Transverse colon (tissue), 4 donors: ENCODE data around the gene LCMT1. TPM values are rescaled to one million over a fixed set of nuclear protein-coding genes. Genes with fewer than 3 reads are reported as not detected.
A peak's percentile ranks its signal among the peaks of the same experiment; 100 is the strongest.

Source experiments
- DNase-seq: peaks from one replicate; pipeline ENCODE4 v3.0.0-alpha.2; 2019
- H3K27ac ChIP-seq, 4 donors: fragments of 200-600 bp; sonication (generic); 2 replicates each; pipeline ENCODE4 v1.5.1; 2016 to 2018; ENCODE audit warnings: inconsistent platforms in 4 of 4
- H3K27me3 ChIP-seq: fragments of 200-600 bp; sonication (generic); 2 replicates; pipeline ENCODE4 v1.5.1; 2017; ENCODE audit warnings: inconsistent platforms
- H3K36me3 ChIP-seq, 4 donors: fragments of 200-600 bp; sonication (generic); 2 replicates each; pipeline ENCODE4 v1.5.1; 2017 to 2019; ENCODE audit warnings: inconsistent platforms in 4 of 4
- H3K4me1 ChIP-seq, 4 donors: fragments of 200-600 bp; sonication (generic); 2 replicates each; pipeline ENCODE4 v1.5.1; 2017 to 2020; ENCODE audit warnings: inconsistent platforms in 4 of 4
- H3K4me3 ChIP-seq, 4 donors: fragments of 200-600 bp; sonication (generic); 1 replicate in 1 of 4; 2 replicates in 3 of 4; pipeline versions ENCODE4 v1.5.1 to v1.6.1; 2017 to 2019; ENCODE audit warnings: inconsistent platforms in 4 of 4
- H3K9me3 ChIP-seq, 2 donors: fragments of 200-600 bp; sonication (generic); 2 replicates each; pipeline ENCODE4 v1.5.1; 2017 to 2019; ENCODE audit warnings: inconsistent platforms in 2 of 2
- CTCF ChIP-seq, 5 experiments: fragments of 200-600 bp in 3 of 5; fragments of 450-650 bp in 2 of 5; sonication (generic) in 3 of 5; IDR thresholded peaks; 1 replicate in 2 of 5; 2 replicates in 3 of 5; pipeline ENCODE4 v1.5.1; 2016 to 2017; ENCODE audit warnings: antibody characterized with exemption in 5 of 5, inconsistent platforms in 3 of 5, mild to moderate bottlenecking in 2 of 5, moderate library complexity in 1 of 5
- EP300 ChIP-seq: sonication (generic); formaldehyde crosslinking; IDR thresholded peaks from one replicate; pipeline ENCODE4 v1.6.1; 2017; ENCODE audit warnings: antibody characterized with exemption, low read depth
- POLR2A ChIP-seq: fragments of 450-650 bp; IDR thresholded peaks from one replicate; pipeline ENCODE4 v1.6.1; 2016; ENCODE audit warnings: antibody characterized with exemption, mild to moderate bottlenecking, moderate library complexity
- POLR2AphosphoS5 ChIP-seq, 3 donors: sonication (generic); formaldehyde crosslinking; IDR thresholded peaks; one replicate each; pipeline ENCODE4 v1.6.1; 2016; ENCODE audit warnings: antibody characterized with exemption in 3 of 3
- WGBS, 2 donors: methylation state at CpG; one replicate each; pipeline ENCODE4 v1.1.5; 2018; ENCODE audit warnings: low coverage in 1 of 2; 5-methylcytosine and 5-hydroxymethylcytosine counted together
- in situ Hi-C, 4 donors: fragments of 200-750 bp; cut with MboI; loops; one replicate each; pipeline versions ENCODE4 v1.15.0 to v1.15.1; 2017; ENCODE audit warnings: low sequenced_read_pairs in 3 of 4, low pct_ligation_motif_present in 1 of 4, low pct_unique_long_range_greater_than_20kb in 1 of 4
- intact Hi-C: fragments of 100-400 bp; cut with DNase I; formaldehyde crosslinking; loops from one replicate; pipeline ENCODE4 v1.15.1; 2023; ENCODE audit warnings: low total_unique reads
- total RNA-seq, 4 donors: library from RNA; depleted of rRNA; stranded (reverse); fragments of >200 nt; gene quantifications; one replicate each; pipeline ENCODE4 v1.1.0, GENCODE V29; 2016

The LCMT1 gene
- total RNA-seq, 4 donors from 2014 or later = 23.5 to 53.7 (median 43.6) TPM

DNA sequence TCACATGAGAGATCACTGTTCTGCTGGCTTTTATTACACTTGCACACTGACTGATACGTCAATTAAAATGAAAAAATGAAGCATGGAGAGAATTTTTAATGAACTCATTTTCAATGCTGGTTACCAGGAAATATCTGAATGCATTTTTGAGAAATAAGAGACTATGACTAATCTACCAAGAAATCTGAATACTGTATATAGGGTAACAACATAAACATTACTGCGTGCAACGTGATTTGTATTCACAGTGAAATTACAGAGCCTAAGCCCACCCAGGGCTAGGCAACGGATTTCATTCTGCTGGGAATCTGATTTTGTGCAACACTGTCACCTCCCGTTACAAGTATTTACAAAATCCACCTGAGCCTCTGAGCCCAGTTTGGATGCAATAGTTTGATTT, 23.8 kb upstream of the LCMT1 start:
- intact Hi-C loops (no loop called here), in situ Hi-C loops (no loop called here)
- 63 to 90% methylated on average over 4 to 5 of the region's 5 CpGs for WGBS, 2 donors
- Histone ChIP-seq H3K27ac (no peak overlapping the region), H3K27me3 (no peaks in the 10 kb centered on the region), H3K4me1 (peaks cover 0 to 11% (median 6%) of the 10 kb centered on the region in 4 donors), H3K36me3 (no peaks in the 10 kb centered on the region), H3K4me3 (no peak overlapping the region), H3K9me3 (no peaks in the 10 kb centered on the region)
- DNase-seq = no peak
- TF ChIP-seq EP300 (no peak), POLR2AphosphoS5 (IDR thresholded peaks at IDR 0.05) (no peak), CTCF (IDR thresholded peaks at IDR 0.05) (no peak), POLR2A (no peak)

DNA sequence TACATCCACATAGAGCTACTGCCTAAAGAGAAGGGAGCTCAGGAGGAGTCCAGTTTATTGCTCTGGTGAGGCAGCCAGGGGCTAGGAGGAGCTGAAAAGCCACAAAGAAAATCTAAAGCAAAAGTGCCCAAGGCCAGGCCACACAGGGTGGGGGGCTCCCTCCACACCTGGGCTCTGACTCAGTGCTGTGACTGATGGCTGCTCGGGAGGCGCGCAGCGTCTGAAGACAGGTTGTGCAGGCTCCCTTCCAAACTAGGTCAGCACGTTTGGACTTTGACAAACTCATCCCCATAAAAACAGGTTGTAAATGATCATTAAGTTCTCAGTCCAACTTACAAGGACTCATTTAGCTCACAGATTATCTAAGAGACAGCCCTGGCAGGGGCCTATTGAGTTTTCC, 22.2 kb upstream of the LCMT1 start:
- Histone ChIP-seq H3K27me3 (no peaks in the 10 kb centered on the region), H3K9me3 (no peaks in the 10 kb centered on the region), H3K27ac (peak overlapping the region in 2 of 4 donors; percentile 11 to 14), H3K36me3 (no peaks in the 10 kb centered on the region), H3K4me3 (no peak overlapping the region), H3K4me1 (peaks cover 0 to 11% (median 6%) of the 10 kb centered on the region in 4 donors)
- in situ Hi-C loops (no loop called here), intact Hi-C loops (no loop called here)
- DNase-seq = peak; percentile 81
- 48% methylated on average over 5 of the region's 5 CpGs; no CpG with 5 or more reads in 1 of the 2 donors for WGBS, 2 donors
- TF ChIP-seq POLR2AphosphoS5 (IDR thresholded peaks at IDR 0.05) = peak in 1 of 3 donors; percentile 28
- TF ChIP-seq CTCF (IDR thresholded peaks at IDR 0.05) = peak in 1 of 5 experiments; percentile 13
- TF ChIP-seq EP300 = no peak
- TF ChIP-seq POLR2A = no peak

GRCh38 chr16:25092441-25092840, 19.1 kb upstream of the LCMT1 start:
- TF ChIP-seq EP300 (no peak), POLR2A (no peak), CTCF (IDR thresholded peaks at IDR 0.05) (no peak), POLR2AphosphoS5 (IDR thresholded peaks at IDR 0.05) (no peak)
- Histone ChIP-seq H3K27ac (no peak overlapping the region), H3K4me1 (peaks cover 0 to 11% (median 6%) of the 10 kb centered on the region in 4 donors), H3K36me3 (no peaks in the 10 kb centered on the region), H3K27me3 (no peaks in the 10 kb centered on the region), H3K9me3 (no peaks in the 10 kb centered on the region), H3K4me3 (no peak overlapping the region)
- 90% methylated on average over 8 of the region's 10 CpGs; no CpG with 5 or more reads in 1 of the 2 donors for WGBS, 2 donors
- in situ Hi-C loops = no loop called here
- intact Hi-C loops = no loop called here
- DNase-seq = no peak

DNA sequence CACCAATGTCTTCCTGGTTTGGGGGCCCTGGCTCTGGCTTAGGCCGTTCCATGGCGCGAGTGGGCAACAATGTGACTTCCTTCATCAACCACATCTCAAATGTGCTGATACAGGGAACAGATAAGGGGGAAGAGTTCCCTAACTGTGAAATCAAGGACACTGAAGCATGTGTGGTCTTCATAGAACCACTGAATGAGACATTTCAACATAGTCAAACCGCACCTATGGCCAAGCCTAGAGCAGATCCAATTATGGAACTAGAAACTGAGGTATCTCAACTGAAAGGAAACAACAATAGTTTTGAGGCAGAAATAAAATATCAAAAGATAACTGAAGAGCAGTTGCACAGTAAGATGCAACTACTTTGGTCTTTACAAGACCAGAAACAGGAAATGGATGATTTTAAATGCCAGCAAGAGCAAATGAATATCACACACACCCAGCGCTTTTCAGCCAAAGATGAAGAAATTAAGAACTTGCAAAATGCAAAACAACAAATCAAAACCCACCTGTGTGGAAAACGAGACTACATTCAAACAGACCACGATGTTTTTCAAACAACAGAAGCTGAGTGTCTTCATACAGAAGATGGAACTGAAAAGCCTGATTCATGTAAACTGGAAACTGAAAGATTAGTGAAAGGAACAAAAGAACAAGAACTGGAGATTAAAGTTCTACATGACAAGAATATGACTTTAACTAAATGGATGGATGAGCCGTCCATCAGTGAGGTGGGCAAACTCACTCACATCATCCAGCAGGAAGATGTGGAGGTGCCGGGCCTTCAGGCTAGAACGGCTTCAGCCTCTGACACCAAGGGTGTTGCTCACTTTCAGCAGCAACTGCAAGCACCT, 18.1 kb upstream of the LCMT1 start:
- in situ Hi-C loops = no loop called here

More for the DNA sequence above, 18.1 kb upstream of the LCMT1 start:
- Histone ChIP-seq H3K9me3 (no peaks in the 10 kb centered on the region), H3K4me1 (peaks cover 0 to 11% (median 6%) of the 10 kb centered on the region in 4 donors), H3K27me3 (no peaks in the 10 kb centered on the region), H3K36me3 (no peaks in the 10 kb centered on the region), H3K4me3 (no peak overlapping the region), H3K27ac (no peak overlapping the region)
- intact Hi-C loops = no loop called here
- TF ChIP-seq CTCF (IDR thresholded peaks at IDR 0.05) (no peak), POLR2AphosphoS5 (IDR thresholded peaks at IDR 0.05) (no peak), POLR2A (no peak), EP300 (no peak)
- no peak for DNase-seq
- 70 to 81% methylated on average over 5 to 10 of the region's 10 CpGs for WGBS, 2 donors
